ENCODE results near the gene ST7L.

Gene ST7L

DNA sequence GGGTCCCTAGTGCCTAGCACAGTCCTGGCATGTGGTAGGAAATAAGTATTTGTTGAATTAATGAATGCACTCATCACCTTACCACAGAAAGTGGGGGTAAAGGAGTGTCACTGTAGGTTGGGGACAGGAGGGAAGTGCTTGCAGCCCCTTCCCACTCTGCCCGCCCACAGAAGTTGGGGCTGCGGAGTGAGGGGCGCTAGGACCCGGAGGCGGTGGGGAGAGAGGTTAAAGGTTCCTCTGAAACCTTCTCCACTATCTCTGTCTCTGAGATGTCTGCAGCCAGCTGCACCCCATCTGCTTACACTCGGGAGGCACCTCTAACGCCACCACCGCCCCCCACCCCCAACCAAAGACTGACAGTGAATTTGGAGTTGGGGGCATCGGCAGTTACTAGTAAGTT, 111.6 kb downstream of the ST7L start:
- ChIA-PET POLR2A (no interaction called here), CTCF (interaction anchor here (0.8 to 1.3 kb wide), 2 partner anchors 107 to 201 kb away, joined by 3 to 8 read pairs; no protein-coding TSS in a partner anchor)
- no peak overlapping the region for H3K4me3 ChIP-seq (ENCODE audit: low read depth, low read length)
- no peak for TF ChIP-seq CTCF (IDR thresholded peaks at IDR 0.05; ENCODE audit: insufficient read depth, low read length, missing control alignments)
- DNase-seq (ENCODE audit: low read depth, low spot score), result no peak

GRCh38 chr1:112506731-112507130, 112.2 kb downstream of the ST7L start:
- no peak for TF ChIP-seq CTCF (IDR thresholded peaks at IDR 0.05; ENCODE audit: insufficient read depth, low read length, missing control alignments)
- ChIA-PET POLR2A (no interaction called here), CTCF (interaction anchor here (0.8 to 1.0 kb wide), 2 partner anchors 23 to 201 kb away, joined by 3 to 4 read pairs; no protein-coding TSS in a partner anchor)
- no peak for DNase-seq (ENCODE audit: low read depth, low spot score)
- no peak overlapping the region for H3K4me3 ChIP-seq (ENCODE audit: low read depth, low read length)

GRCh38 chr1:112506306-112506705, 112.6 kb downstream of the ST7L start:
- no peak overlapping the region for H3K4me3 ChIP-seq (ENCODE audit: low read depth, low read length)
- no peak for TF ChIP-seq CTCF (IDR thresholded peaks at IDR 0.05; ENCODE audit: insufficient read depth, low read length, missing control alignments)
- POLR2A ChIA-PET, result no interaction called here
- no peak for DNase-seq (ENCODE audit: low read depth, low spot score)
- CTCF ChIA-PET, result interaction anchor here (1.0 to 1.2 kb wide), 3 partner anchors 23 to 115 kb away, joined by 3 to 4 read pairs (median 3); no protein-coding TSS in a partner anchor

DNA sequence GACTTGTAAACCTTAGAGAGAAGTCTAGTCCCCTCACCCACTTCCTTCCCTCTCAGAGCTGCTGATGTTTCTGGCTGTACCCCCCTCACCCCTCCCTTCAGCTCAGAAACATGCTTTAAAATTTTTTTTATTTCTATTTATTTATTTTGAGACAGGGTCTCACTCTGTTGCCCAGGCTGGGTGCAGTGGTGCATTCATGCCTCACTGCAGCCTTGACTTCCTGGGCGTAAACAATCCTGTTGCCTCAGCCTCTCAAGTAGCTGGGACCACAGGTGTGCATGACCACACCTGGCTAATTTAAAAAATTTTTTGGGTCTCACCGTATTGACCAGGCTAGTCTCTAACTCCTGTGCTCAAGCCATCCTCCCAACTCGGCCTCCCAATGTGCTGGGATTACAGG, 113.1 kb downstream of the ST7L start:
- H3K4me3 ChIP-seq (ENCODE audit: low read depth, low read length), result no peak overlapping the region
- no peak for TF ChIP-seq CTCF (IDR thresholded peaks at IDR 0.05; ENCODE audit: insufficient read depth, low read length, missing control alignments)
- ChIA-PET CTCF (interaction anchor here (0.9 to 1.6 kb wide), 6 partner anchors 23 to 115 kb away, joined by 3 to 7 read pairs (median 3); no protein-coding TSS in a partner anchor), POLR2A (interaction anchor here (0.7 kb wide), 1 partner anchor 17 kb away, joined by 3 read pairs; no protein-coding TSS in a partner anchor)
- no peak for DNase-seq (ENCODE audit: low read depth, low spot score)

DNA sequence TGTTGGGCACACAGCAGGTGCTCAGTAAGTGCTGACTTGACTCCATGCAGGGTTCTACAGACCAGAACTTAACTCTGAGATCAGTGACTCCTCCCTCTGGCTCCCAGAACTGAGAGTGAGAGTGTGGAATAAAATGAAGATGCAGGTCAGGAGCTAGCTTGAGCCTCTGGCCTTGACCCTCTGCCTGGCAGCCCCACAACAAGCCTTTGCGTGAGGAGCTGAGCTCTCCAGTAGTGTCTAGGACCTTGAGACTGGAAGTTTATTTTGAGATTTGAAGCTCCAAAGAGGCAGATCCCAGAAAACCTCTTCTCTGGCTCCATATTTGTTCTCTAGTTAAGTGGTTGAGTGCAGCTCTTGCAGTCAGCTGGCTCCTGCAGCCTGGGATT, 113.5 kb downstream of the ST7L start:
- no peak for TF ChIP-seq CTCF (IDR thresholded peaks at IDR 0.05; ENCODE audit: insufficient read depth, low read length, missing control alignments)
- H3K4me3 ChIP-seq (ENCODE audit: low read depth, low read length), result no peak overlapping the region
- no peak for DNase-seq (ENCODE audit: low read depth, low spot score)
- ChIA-PET POLR2A (interaction anchor here (0.7 kb wide), 1 partner anchor 18 kb away, joined by 3 read pairs; no protein-coding TSS in a partner anchor), CTCF (interaction anchor here (0.9 to 1.6 kb wide), 7 partner anchors 39 to 199 kb away, joined by 3 to 7 read pairs (median 3); no protein-coding TSS in a partner anchor)

DNA sequence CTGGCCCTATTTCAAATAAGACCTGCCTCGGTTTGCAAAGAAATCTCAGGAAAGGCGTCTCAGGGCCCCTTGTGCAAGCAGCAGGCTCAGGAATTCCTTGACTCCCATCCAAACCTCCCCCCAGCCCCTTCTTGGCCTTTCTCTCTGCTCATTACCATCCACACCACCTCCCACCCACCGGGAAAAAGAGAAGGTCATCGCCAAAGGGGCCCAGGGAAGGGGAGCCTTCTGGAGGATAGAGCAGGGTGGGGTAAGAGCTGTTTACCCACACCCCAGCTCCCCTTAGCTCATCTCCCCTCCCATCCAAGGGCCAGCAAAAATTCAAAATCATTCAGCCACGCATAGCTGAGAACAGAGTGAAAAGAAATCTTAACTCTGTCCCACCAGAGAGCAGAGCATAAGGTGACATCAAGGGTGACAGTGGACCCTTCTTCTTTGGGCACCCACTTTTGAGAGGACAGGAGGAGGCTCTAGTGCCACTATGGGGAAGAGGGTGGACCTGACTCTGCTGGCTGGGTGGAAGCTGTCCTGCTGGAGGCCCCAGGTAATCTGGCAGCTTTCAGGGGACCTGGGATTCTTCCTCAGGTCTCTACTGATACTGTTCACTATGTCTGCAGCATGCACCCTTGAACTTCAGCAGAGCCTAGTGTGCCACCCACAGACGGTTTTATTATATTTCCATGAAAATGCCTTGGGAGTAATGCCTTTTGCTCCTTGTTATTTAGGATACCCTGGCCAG, 114.1 kb downstream of the ST7L start:
- no peak for DNase-seq (ENCODE audit: low read depth, low spot score)
- H3K4me3 ChIP-seq (ENCODE audit: low read depth, low read length), result no peak overlapping the region
- POLR2A ChIA-PET, result interaction anchor here (0.7 kb wide), 1 partner anchor 18 kb away, joined by 3 read pairs; no protein-coding TSS in a partner anchor
- no peak for TF ChIP-seq CTCF (IDR thresholded peaks at IDR 0.05; ENCODE audit: insufficient read depth, low read length, missing control alignments)
- CTCF ChIA-PET, result interaction anchor here (0.9 to 1.6 kb wide), 6 partner anchors 40 to 200 kb away, joined by 3 to 7 read pairs (median 3); no protein-coding TSS in a partner anchor
